HG03108 (cell line): ENCODE measurements around the gene SNAI3.

Source experiments
- ATAC-seq: cut with Tn5 transposase; IDR thresholded peaks from one replicate; pipeline ENCODE4 v1.9.1; 2021; ENCODE audit warnings: moderate library complexity; ENCODE audit not compliant: unreplicated experiment

SNAI3 gene

DNA sequence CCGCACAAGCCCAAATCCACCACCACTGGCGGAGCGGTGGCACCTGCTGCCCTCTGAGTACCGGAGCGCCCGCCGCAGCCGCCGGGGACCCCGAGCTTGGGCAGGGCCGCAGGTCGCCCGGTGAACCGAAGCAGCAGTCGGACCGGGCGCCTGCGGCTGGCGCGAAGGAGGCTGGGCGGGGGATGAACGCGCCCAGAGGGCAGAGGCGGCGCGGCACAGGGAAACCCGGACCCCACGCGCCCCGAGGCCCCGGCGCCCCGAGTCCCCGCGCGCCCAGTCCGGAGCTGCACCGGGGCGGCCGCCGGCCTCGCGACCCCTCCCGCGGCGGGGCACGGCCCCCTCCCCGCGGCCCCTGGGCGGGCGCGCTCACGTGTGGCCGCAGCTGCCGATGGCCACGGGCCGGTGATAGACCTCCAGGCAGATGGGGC, 19.5 kb upstream of the SNAI3 start:
- ATAC-seq: peak; percentile 6

DNA sequence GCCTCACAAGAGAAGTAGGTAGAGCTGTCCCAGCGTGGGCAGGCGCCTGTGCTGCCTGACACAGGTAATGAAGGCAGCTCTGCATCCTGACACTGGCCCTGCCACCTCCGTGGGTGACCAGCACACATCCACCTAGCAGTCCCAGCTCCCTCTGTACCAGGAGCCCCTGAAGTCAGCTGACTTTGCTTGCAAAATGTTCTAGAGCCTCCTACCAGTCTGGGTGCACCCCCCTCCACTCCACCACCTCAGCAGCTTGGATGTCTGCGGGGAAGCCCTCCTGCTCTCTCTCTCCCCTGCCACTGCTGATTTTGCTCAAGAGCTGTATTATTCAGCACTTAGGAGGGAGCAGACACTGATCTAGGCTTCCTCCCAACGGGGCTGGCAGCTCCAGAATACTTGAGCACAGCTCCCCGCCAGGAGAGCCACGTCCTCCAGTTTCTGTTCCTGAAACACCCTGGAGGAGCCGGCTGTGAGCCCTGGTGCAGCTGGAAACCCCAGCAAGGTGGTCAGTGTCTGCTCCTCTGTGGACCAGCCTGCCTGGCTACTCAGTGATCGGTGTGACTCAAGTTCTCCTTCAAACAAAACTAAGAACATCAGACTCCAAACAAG, 18.9 kb upstream of the SNAI3 start:
- no peak for ATAC-seq

DNA sequence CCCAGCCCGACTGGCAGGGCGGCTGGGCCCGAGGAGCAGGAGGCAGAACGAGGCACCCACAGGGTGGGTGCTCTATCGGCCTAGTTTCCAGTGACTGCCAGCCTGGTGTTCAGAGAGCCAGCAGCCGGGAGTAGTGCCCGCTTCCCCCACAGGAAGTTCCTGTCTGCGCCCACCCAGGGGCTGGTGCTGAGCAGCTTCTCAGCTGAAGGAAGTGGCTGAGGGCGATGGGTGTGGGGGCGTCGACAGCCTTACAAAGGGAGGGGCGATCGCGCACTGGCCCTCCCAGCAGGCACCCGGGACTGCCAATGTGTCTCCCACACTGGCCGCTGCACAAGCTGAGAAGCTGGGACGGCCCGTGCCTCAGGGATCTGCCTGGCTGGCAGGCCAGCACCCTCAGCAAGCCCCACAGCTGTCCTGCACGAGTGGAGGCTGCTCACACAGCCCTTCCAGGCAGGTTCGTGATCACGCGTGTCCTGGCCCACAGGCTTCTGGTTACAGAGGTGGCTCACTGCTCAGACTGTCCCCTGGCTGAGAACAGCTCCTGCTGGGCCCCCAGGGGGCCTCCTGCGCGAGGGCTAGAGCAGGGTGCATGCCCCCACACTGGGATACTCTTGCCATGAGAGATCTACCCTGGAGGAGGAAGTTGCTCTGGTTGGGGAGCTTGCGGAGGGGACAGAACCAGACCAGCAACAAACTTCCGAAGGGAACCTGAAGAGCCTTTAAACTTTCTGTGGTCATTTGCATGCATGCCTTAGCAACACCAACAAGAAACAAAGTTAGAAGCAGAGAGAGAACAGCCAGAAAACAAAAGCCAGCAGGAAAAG, 17.4 kb upstream of the SNAI3 start:
- no peak for ATAC-seq

DNA sequence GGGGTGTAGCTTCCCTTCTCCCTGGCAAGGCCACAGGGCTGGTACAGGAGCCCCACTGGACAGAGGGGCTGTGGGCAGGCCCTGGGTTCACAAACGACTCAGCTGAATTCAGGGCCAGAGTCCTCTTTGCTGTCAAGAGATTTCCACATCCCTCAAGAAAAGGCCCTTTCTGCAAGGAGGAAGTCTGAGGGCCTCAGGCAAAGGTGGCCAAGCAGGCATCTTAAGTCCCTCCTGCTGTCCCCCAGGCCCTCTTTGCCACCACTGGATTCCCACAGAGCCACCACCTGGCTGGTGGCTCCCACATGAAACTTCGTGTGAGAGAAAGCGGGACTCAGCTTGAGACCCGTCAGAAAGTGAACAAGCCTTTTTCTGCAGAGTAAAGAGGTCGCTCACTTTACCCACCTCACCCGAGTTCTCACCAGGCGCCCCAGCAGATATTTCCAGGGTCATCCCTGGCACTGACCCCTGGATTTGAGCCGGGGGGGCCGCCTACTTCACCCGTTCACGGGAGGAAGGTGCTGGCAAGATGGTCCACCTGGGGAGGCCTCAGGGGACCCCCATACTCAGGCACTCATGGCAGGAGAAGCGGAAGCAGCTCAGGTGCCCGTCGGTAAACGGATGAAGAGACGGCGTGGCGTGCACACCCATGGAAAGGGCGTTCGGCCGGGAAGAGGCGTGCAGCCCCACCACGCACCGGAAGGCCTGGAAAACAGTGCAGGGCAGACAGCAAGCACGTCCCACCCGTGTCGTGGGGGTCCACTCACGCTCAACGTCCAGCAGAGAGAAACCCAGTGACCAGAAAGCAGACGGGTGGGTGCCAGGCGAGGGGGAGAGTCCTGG, 16.3 kb upstream of the SNAI3 start:
- no peak for ATAC-seq

DNA sequence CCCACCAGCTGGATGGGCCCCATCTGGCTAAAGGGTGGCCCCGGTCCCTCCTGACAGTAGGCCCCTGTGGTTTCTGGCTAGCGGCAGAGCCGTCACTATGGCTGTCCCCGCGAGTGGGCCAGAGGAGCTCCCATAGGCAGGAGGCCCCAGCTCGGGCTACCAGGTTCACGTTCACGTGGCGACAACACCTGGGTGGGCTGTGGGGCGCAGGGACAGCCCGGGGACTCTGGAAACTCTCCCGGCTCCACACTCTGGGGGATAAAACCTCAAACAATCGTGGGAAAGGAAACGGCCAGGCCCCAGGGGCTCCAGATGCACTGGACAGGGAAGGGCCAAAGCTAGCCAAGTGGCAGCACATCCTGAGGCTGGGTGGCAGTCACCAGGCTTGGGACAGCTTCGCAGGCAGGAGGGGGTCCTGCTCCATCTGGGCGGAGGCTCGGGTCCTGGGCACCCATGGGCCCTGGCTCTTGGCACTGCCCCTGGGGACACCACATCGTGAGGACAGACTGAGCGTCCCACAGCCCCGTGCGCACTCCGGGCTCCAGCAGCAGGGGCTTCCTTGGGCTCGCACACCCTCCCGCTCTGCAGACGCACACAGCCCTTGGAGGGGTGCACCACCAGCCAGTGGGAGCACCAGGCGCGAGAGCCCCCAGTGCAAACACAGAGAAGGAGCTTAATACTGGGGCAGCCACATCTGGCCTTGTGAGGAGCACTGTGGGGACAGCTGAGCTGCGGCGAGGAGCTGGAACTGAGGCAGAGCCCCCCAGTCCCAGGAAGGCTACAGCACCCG, 15.5 kb upstream of the SNAI3 start:
- no peak for ATAC-seq

DNA sequence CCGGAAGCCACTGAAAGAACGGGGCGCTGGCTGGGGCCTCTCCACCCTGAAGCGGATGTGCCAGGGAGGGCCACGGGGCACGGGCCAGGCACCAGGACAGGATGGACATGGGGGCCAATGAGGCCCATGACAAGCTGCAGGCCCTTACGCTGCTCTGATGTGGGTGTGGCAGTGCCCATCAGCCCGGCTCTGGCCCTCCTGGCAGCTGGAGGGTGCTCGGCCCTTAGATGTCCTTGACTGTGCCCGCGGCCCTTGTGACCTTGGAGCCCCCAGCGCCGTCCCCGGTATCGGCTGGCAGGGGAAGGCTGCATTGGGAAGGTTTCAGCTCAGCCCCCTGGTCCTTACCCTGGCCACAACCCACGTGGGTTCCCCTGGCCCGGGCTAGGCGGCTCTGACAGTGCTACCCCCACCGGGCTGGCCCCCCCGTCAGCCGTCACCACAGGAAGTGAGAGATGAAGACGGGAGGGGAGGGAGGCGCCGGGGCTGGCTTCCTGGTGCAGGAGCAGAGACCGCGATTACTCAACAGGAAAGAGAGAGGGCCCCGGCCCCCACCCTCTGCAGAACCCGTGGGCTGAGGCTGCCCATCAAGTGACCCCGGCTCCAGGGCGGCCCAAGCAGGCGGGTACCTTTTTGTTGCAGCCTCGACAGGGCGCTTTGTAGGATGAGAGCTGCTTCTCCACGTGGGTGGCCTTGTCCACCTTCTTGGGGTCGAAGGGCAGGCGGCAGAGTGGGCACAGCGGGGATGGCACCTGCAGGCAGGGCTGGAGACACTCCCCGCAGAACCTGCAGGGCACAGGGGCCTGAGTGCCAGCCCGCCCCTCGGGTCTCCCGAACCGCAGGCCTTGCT, 14.6 kb upstream of the SNAI3 start:
- peak; percentile 49 for ATAC-seq

DNA sequence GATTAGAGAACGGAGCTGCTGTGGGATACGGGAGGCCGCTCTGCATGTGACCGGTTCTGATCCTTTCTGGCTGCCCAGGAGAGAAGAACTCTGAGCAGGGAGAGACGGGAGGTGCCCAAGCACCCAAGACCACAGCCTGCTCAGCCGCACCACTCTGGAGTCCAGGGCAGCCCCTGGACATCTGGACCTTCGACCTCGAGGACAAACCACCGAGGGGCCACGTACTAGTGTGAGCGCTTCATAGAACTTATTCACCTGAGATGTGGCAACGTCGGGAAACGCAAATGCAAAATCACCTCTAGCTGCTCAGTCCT, 14.0 kb upstream of the SNAI3 start:
- ATAC-seq: no peak

DNA sequence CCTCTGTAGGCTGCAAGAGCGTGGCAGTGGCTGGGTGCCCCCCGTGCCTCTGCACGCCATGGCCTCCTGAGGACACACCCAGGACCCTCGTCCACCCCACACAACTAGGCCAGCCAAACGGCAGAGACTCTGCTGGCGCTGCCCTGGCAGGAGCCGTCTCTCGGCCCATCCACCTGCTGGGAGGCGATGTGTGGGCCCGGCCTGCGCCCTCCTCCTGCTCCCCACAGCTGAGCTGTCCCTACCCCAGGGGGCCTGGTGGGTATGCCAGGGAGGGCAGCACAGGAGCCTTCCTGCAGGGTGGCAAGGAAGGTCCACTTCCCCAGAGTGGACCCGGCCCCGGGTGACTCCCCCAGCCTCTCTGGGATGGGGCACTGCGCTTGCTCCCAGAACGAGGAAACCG, 12.9 kb upstream of the SNAI3 start:
- no peak for ATAC-seq

DNA sequence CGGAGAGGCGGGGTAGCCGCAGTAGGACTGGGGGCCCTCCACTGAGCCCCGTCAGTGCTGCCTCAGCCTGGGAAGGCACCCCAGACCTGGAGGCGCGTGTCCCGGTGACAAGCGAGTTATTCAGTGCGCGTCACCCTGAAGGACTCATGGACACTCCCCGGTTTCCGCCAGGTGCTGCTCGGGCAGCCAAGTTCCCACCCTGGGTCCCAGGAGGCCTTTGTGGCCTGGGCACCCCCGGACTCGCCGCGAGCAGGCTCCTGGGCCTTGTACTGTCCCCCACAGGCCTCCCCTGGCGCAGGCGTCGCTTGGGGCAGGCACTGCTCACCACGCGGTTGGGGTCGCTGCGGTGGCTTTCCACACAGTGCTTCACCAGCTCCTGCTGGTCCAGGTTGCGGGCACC, 12.3 kb upstream of the SNAI3 start:
- no peak for ATAC-seq

DNA sequence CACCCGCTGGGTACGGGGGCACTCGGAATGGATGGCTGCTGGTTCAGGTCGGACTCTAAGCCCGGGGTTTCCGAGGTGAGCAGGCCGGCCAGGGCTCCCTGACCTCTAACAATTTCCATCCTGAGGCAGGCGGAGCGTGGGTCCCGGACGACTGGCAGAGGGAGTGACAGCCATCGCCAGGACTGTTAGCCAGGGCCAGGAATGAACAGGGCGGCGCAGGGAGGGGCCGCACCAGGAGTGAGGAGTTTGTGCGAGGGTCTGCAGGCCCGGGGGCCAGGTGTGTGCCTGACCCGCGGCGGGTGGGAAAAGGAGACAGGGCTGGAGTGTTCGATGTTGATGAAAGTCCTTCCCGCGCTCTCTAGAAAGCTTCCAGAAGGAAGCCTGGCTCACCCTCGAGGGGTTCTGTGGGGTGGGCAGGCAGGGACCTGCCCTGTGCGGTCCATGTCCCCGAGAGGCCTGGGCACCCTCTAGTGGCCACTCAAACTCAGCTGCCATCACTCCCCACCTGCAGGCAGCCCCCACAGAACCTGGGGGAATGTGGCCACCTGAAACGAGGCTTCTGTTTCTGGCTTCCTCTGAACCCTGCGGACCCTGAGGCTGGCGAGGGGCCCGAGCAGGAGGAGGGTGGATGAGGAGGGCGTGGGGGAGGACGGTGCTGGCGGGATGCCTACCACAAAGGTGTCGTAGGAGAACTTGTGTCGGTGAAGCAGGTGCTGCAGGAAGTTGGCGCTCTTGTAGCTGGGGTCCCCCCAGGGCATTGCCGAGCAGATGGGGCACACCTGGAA, 11.7 kb upstream of the SNAI3 start:
- no peak for ATAC-seq

DNA sequence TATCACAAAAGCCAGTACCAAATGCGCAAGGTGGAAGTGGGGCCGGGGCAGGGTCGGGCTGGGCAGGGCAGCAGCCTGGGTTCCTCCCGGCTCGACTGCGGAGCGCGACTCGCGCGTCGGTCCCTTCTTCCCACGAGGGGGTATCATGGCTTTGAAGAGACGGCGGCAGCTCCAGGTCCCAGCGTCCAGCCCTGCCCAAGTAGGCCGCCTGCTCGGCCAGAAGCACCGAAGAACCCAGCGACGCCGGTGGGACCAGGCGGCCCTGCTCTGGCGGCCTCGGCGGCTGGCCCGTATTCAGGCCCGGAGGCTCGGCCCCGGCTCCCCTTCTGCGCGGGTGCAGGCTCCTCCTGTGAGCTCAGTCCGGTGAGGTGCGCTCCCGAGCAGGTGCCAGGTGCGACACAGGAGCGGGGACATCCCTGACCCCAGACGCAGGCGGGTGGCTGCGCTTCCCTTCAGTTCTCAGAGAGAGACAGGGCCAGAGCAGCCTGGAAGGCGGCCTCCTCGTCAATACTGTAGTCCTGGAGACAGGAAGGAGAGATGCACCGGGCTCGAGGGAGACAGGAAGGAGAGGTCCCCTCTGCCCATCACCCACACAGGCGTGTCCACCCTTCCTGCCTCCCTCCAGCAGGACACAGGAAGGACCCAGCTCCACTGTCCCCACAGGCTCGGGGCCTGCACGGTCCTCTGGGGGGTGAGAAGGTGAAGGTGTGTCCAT, 11.0 kb upstream of the SNAI3 start:
- no peak for ATAC-seq

DNA sequence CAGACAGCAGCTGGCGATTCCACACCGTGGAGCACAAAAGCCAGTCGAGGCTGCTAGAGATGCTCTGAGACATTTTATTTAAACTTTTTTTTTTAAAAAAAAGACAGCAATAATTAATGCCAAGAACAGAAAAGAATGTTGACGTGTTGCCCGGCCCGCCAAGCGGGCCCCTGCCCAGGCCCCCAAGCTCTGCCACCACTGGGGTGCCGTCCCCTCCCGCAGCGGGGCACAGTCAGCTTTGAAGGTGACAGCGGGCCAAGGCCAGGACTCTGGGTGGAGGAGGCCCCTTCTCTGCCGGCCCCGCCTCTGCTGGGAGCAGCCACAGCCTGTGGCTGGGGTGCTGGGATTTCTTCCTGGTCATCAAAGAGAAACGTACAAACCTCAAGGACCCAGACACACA, 10.1 kb upstream of the SNAI3 start:
- ATAC-seq: no peak

DNA sequence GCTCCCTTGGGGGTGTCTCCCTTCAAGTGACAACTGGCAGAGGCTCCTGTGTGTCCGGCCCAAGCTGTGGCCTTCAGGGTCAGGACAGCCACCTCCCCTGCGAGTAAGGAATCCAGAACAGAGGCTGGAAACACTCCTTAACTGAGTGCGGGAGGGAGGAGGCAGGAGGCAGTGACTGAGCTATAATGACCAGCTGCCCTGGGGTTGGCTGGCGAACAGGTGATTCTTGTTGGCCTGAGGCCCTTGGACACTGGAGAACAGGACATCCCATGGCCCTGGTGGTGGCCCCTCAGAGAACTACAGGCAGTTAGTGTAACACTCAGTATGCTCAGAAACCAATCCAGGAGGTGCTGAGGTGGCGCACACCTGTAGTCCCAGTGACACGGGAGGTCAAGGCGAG, 9.4 kb upstream of the SNAI3 start:
- no peak for ATAC-seq

DNA sequence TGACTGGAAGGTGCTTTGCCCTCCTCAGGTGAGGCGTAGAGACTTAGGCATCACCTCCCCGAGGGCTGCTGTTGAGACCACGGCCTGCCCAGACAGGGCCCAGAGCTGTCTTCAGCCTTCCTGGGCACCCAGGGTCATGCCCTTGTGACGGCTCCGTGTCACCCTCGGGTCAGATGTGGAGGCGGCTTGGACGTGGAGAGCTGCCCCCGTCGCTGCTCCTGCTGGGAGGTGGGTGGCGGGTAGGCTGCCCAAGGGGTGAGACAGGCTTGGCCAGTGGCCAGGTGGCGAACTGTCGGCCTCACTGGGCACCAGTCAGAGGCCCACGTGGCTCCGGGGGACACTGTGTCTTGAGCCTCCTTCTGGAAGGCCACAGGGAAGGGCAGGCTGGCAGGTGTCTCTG, 8.9 kb upstream of the SNAI3 start:
- no peak for ATAC-seq

DNA sequence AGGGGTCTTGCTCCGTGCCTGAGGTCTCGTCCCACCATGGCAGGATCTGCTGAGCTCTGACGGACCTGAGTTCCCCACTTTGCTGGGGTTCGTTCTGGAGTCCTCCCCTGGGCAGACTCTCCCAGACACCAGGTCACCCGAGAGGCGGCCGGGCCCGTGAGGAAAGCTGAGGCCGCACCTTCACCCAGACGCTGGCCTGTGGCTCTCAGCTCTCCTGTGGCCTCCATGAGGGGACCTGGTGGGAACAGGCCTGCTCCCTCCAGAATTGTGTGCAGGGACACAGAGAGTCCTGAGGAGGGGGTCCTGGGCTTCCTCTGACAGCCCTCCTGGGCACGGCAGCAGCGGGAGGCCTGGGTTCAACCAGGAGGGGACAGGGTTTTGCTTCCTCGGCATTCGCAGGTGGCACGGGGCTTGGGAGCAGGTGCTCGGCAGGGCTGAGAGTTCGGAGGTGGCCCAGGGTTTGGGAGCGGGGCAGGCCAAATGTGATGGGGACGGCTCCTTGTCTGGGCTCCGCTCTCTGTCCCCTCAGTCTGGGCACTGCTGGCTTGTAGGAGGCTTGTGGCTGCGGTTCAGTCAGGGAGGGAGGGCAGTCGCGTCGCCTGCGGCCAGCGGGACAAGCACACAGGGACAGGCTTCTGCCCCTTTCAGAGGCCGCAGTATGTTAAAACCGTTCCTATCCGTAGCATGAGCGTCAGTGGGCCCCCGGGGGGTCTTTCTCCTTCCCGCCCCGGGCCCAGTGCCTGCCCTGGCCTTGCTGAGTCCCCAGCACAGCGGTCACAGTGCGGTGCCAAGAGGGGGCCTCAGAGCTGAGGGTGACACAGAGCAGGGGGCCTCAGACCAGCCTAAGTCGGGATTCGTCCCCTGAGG, 8.1 kb upstream of the SNAI3 start:
- no peak for ATAC-seq

DNA sequence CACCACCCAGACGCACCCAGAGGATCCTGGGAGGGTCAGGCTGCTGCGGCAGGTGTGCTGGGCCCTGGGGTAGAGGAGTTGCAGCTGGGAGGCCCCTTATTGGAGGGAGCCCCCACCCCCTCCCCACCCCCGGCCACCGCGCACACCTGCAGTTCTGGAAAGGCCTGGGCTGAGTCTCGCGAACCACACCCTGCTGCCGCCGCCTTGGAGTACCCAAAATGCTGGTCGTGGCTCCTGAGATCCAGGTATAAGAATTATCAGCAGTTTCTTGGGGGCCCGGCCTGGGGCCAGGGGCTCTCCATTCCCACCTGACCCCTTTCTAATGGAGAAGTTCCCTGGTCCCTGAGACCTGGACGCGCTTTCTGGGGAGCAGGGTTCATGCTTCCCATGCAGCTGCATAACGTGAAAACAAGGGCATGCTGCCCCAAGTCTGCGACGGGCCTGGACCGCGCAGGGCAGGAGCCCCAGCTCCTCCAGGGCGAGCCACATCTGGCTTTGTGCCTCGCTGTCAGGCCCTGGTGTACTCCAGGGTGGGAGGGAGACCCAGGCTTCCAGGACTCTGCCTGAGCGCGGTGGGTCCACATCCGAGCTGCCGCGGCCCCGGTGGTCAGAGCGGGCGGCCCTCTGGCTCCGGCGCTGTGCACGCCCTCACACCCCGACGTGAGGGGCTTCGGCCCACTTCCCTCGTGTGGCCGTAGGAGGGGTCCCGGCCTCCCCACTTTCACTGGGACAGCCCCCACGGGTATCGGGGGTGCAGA, 7.3 kb upstream of the SNAI3 start:
- ATAC-seq: no peak

DNA sequence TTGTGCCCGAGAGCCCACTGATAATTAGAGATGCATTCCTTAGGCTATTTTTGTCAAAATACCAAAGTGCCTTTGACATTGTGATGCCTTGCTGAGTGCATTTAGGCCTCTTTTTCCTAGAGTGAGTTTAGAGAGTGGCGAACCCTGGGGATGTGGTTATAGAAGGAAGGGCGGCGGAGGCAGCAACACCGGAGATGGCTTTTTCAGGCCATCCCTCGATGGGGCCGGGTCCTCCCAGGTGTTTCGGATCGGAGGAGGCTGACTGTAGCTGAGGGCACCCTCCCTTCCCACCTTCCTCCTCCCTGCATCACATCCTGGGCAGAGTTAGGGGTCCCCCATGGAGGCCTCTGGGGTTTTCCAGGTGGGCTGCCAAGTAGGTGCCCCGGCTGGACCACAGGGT, 6.6 kb upstream of the SNAI3 start:
- no peak for ATAC-seq
